GM12878 (cell line): ENCODE measurements around the gene TNS4.

Source experiments
- MYC ChIP-seq: IDR thresholded peaks from 2 replicates; pipeline ENCODE4 v1.6.1; 2011; ENCODE audit warnings: mild to moderate bottlenecking, low read length, moderate library complexity, inconsistent platforms; ENCODE audit not compliant: insufficient read depth, insufficient replicate concordance, insufficient read length, severe bottlenecking
- NFYB ChIP-seq: IDR thresholded peaks from 2 replicates; pipeline ENCODE4 v1.6.1; 2011; ENCODE audit warnings: low read depth, mild to moderate bottlenecking, low read length, improper control_type of control experiment, moderate library complexity; ENCODE audit not compliant: insufficient read depth
- POLR2A ChIP-seq: IDR thresholded peaks from 2 replicates; pipeline ENCODE4 v1.6.1; 2011; ENCODE audit warnings: low read depth, mild to moderate bottlenecking, low read length
- POLR2AphosphoS5 ChIP-seq: IDR thresholded peaks from 2 replicates; pipeline ENCODE4 v1.6.1; 2011; ENCODE audit warnings: mild to moderate bottlenecking, low read length, inconsistent platforms
- TF ChIP-seq, protein P1 (sequence below): fragments of 450-650 bp; formaldehyde crosslinking; IDR thresholded peaks from 2 replicates; pipeline ENCODE4 v1.5.0; 2022; ENCODE audit warnings: mild to moderate bottlenecking, missing genetic modification characterization

DNA sequence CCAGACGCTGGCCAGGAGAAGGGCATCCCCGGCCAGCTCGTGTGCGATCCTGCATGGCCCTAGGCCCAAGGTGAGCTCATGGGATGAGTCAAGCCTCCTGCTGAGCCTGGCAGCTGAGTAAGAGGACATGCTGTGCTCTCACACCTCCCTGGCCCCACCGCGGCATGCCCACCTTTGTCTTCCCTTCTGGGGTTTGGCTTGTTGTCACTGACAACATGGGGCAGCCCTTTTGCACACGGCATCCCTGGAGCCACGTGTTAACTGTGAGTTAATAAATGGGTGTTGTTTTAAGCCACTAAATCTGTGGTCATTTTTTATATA, 8.9 kb upstream of the TNS4 start:
- TF ChIP-seq MYC = no peak
- TF ChIP-seq, protein P1, sequence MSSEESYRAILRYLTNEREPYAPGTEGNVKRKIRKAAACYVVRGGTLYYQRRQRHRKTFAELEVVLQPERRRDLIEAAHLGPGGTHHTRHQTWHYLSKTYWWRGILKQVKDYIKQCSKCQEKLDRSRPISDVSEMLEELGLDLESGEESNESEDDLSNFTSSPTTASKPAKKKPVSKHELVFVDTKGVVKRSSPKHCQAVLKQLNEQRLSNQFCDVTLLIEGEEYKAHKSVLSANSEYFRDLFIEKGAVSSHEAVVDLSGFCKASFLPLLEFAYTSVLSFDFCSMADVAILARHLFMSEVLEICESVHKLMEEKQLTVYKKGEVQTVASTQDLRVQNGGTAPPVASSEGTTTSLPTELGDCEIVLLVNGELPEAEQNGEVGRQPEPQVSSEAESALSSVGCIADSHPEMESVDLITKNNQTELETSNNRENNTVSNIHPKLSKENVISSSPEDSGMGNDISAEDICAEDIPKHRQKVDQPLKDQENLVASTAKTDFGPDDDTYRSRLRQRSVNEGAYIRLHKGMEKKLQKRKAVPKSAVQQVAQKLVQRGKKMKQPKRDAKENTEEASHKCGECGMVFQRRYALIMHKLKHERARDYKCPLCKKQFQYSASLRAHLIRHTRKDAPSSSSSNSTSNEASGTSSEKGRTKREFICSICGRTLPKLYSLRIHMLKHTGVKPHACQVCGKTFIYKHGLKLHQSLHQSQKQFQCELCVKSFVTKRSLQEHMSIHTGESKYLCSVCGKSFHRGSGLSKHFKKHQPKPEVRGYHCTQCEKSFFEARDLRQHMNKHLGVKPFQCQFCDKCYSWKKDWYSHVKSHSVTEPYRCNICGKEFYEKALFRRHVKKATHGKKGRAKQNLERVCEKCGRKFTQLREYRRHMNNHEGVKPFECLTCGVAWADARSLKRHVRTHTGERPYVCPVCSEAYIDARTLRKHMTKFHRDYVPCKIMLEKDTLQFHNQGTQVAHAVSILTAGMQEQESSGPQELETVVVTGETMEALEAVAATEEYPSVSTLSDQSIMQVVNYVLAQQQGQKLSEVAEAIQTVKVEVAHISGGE (CRISPR knock-in tag) = no peak
- no peak for TF ChIP-seq POLR2AphosphoS5
- TF ChIP-seq NFYB = no peak
- TF ChIP-seq POLR2A = no peak
